NCI-H510A treated with DMSO at 0.1 percent for 48 hours (cell line): ENCODE data around the gene SLC30A3.

ENCODE experiments used
- DNase-seq: peaks from one replicate; lab custom pipeline; 2025; lab: John Stamatoyannopoulos, UW

Gene SLC30A3

DNA sequence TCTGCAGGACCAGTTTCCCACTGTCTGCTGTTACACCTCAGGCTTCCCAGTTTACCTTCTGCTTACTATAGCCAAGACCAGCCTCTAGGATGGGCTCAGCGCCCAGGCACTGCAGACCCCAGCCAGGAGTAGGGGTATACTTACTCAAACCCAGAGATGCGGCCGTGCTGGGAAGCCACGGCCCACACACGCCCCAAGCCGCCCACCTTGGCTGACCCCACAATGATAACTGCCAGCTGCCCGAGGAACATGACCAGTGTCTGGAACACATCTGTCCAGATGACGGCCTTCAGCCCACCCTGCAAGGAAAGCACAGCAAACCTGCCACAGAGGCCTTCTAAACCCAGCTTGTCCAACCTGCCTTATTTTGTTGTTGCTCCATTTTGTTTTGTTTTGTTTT is 57.6 kb downstream of the SLC30A3 start:
- no peak for DNase-seq

DNA sequence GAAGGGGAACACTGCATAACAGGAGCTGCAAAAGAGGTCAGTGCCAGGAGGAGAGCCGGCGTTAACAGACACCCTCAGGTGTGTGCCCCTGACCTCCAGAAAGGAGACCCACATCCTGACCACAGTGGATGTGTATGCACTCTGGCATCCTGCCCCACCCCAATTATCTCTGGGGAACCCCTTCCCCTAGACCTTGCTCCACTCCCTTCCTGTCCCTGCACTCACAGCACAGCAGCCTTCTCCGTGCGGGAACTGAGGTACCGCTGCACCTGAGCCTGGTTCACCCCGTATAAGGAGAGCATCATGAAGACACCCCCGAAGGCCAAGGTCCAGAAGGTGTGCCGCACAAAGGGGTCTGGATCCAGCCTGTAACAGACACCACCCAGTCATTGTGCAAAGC is 58.3 kb downstream of the SLC30A3 start:
- no peak for DNase-seq

DNA sequence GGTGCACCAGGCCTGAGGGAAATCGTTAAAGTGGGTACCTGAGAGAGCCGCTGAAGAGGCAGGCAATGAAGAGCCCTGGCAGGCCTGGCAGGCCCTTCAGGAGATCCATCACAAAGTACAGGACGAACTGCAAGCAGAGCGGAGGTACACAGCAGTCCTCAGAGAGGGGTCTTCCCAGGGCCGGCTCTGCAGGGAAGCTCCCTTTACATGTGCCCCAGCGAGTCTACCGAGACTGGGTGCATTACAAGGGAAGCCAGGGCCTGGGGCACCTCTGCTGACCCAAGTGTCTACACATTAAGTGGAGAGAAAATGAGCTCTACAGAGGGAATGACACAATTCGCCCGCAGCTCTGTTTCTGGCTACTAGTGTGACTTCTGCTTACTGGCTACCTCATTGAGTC is 59.1 kb downstream of the SLC30A3 start:
- DNase-seq: no peak
